GM12875 (cell line): Measurements from ENCODE around the gene TRAF3.

Source experiments
- H3K4me3 ChIP-seq: one replicate; pipeline ENCODE4 v1.5.1; 2011; ENCODE audit warnings: low read depth, low read length, control low read depth
- TF ChIP-seq, protein P1 (sequence below): IDR thresholded peaks from 2 replicates; pipeline ENCODE4 v1.5.1; 2011; ENCODE audit warnings: low read depth, mild to moderate bottlenecking, control low read depth, inconsistent platforms, low read length, moderate library complexity, borderline replicate concordance; ENCODE audit not compliant: insufficient read depth

The TRAF3 gene

DNA sequence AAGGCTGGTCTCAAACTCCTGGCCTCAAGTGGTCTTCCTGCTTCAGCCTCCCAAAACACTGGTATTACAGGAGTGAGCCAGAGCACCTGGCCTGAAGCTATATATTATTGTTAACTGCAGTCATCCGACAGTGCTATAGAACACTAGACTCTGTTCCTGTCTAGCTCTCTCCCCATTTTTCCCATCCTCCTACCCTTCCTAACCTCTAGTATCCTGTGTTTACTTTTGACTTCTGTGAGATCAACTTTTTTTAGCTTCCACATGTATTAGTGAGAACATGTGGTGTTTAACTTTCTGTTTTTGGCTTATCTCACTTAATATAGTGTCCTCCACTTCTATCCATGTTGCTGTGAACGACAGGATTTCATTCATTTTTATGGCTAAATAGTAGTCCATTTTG is 34.7 kb downstream of the TRAF3 start:
- H3K4me3 ChIP-seq, result no peak overlapping the region
- TF ChIP-seq, protein P1, sequence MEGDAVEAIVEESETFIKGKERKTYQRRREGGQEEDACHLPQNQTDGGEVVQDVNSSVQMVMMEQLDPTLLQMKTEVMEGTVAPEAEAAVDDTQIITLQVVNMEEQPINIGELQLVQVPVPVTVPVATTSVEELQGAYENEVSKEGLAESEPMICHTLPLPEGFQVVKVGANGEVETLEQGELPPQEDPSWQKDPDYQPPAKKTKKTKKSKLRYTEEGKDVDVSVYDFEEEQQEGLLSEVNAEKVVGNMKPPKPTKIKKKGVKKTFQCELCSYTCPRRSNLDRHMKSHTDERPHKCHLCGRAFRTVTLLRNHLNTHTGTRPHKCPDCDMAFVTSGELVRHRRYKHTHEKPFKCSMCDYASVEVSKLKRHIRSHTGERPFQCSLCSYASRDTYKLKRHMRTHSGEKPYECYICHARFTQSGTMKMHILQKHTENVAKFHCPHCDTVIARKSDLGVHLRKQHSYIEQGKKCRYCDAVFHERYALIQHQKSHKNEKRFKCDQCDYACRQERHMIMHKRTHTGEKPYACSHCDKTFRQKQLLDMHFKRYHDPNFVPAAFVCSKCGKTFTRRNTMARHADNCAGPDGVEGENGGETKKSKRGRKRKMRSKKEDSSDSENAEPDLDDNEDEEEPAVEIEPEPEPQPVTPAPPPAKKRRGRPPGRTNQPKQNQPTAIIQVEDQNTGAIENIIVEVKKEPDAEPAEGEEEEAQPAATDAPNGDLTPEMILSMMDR, result no peak

DNA sequence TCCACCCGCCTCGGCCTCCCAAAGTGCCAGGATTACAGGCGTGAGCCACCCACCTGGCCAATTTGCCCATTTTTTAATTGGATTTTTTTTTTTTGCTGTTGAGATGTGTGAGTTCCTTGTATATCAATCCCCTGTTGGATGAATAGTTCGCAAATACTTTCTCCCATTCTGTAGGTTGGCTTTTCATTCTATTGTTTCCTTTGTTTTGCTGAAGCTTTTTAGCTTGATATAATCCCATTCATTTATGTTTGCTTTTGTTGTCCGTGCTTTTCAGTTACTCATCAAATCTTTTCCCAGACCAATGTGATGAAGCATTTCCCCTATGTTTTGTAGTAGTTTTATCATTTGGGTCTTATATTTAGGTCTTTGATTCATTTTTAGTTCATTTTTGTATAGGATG is 36.4 kb downstream of the TRAF3 start:
- TF ChIP-seq, protein P1, result no peak
- no peak overlapping the region for H3K4me3 ChIP-seq

DNA sequence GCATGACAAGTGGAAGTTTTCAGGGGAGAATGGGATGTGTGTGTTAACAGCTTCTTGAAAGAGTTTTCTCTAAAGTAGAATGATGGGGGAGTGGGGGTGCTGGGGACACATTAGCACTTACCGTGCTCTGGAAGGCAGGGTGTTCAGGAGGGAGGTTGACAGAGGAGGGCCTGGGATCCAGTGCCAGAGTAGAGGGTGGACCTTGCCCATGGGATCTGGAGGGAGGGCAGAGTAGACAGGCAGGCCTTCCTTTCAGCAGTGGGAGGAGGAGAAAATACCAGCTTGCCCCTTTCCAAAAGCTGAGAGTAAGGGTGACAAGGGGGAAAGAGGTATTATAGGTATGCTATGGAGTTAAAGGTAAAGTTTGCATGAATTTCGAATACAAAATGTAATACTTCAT is 40.1 kb downstream of the TRAF3 start:
- TF ChIP-seq, protein P1, result no peak

DNA sequence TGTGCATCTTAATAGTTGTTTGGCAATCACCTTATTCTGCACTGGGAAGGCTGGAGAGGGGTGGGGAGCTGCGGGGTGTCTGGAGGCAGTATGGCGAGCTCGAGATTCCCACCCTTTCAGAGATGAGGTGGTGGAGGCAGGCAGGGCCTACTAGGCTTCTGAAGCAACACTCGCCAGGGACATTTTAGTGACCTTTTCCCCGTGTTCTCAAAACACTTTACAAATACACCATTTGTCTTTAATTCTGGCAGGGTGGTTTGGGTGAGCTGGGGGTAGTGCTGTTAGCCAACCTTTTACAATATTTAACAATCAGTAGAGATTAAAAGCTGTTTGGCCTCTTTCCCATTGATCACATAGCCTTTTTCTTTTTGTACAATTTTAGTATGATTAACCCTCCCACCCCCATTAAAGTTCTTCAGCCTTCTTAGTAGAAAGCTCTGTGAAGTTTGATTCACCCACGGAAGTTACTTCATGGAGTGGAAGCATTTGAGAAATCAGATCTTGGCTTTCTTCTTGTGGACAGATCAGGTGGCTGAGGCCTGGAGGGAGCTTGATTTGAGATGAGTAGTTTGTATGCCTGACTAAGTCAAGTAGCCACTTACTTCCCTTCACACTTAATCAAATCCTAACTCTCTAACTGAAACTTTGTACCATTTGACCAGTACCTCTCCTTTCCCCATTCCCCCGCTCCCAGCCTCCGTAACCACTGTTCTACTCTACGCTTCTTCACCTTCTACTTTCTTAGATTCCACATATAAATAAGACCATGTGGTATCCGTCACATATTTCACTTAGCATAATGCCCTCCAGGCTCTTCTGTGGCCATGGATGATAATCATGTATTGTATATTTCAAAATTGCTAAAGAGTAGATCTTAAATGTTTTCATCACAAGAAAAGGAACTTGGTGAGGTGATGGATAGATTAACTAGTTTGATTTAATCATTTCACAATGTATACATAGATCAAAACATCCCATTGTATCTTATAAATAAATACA is 41.0 kb downstream of the TRAF3 start:
- TF ChIP-seq, protein P1, result no peak

More for the DNA sequence above, 40.1 kb downstream of the TRAF3 start:
- H3K4me3 ChIP-seq, result no peak overlapping the region

DNA sequence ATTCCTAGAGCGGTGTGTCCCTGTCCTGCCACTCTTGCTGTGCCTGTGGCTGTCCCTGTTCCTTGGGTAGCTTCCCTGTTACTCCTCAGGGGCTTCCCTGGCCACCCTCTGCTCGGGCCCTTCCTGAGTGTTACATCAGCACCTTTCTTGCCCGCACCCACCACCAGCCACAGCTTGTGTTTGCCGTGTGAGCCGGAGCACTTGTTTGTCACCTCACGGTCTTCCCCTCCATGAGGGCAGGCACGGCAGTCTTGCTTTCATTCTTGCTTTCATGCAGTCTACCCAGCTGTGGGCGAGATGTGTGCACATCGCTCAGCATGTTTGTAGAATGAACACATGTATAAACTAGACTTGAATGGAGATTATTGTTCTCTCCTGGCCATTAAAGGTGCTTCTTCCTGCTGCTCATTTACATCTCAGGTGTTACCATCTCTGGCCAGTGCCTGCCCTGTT is 42.0 kb downstream of the TRAF3 start:
- peak overlapping the region; percentile 8 for H3K4me3 ChIP-seq
- TF ChIP-seq, protein P1, result no peak

More for the DNA sequence above, 41.0 kb downstream of the TRAF3 start:
- H3K4me3 ChIP-seq, result no peak overlapping the region

DNA sequence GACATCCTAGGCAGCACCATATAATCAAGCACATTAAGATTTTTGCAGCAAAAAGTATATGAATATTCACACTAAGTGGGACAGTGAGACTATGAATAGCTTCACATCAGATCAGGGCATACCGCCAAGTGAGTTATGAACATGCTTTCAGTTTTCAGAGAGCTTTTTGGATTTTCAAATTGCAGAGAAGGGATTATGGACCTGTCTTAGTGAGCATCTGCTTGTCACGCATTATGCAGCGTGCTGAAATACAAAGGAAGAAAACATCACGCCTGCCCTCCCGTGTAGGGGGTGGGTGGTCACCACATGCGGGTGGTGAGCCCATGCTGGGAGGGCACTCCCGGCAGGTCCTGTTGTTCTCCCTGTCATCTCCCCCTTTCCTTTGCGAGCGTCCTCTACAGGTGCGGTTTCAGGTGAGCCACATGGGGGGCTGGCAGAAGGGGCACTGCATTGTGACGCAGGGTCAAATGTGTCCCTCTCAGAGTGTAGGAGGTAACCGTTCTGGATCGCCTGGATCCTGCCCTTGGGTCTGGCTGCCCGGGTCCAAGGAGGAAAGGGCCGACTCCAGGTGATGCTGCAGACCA is 42.6 kb downstream of the TRAF3 start:
- peak overlapping the region; percentile 41 for H3K4me3 ChIP-seq
- TF ChIP-seq, protein P1, result no peak
